OCI-LY3 (cell line): Measurements from ENCODE around the gene BRAF.

Experiments used
- CTCF ChIP-seq: fragments of 200-600, 300-600 bp; sonication (generic); IDR thresholded peaks from 2 replicates; pipeline ENCODE4 v1.5.1; 2014; ENCODE audit warnings: antibody characterized with exemption, low read length, low read depth
- EZH2phosphoT487 ChIP-seq: fragments of 200-600 bp; shearing (Covaris generic); IDR thresholded peaks from 2 replicates; pipeline ENCODE4 v1.6.1; 2018; ENCODE audit warnings: antibody characterized with exemption, mixed run types, low read depth

- TF ChIP-seq CTCF (no peak), EZH2phosphoT487 (no peak)
Observed at GRCh38 chr7:140873434-140873833, 51.3 kb downstream of the BRAF start.
